Stimulated activated naive CD8-positive, alpha-beta T cell treated with anti-CD3 and anti-CD28 coated beads, Interleukin-15, Interleukin-2, amounts not matched to agents 100 U/mL and 50 U/mL, for 24 hours (primary cell): ENCODE measurements around the gene UCN2.

Experiments used
- ATAC-seq: fragments of 150-1000 bp; cut with Tn5 transposase; one replicate; pipeline ENCODE4 v1.10.0; 2021
- DNase-seq: peaks from one replicate; pipeline ENCODE4 v3.0.0; 2021

UCN2 gene

GRCh38 chr3:48591436-48591835 lies 27.9 kb upstream of the UCN2 start:
- ATAC-seq: no peak
- DNase-seq: no peak

GRCh38 chr3:48588230-48588629 lies 24.6 kb upstream of the UCN2 start:
- DNase-seq (no peak), ATAC-seq (no peak)

GRCh38 chr3:48587686-48588085 lies 24.1 kb upstream of the UCN2 start:
- DNase-seq (no peak), ATAC-seq (no peak)

- ATAC-seq: no peak
- no peak for DNase-seq
Observed at GRCh38 chr3:48585411-48585810, 21.8 kb upstream of the UCN2 start.

GRCh38 chr3:48584836-48585235 lies 21.3 kb upstream of the UCN2 start:
- ATAC-seq: no peak
- DNase-seq: no peak

- ATAC-seq (no peak), DNase-seq (no peak)
Observed at GRCh38 chr3:48581621-48582481, 18.3 kb upstream of the UCN2 start.

DNA sequence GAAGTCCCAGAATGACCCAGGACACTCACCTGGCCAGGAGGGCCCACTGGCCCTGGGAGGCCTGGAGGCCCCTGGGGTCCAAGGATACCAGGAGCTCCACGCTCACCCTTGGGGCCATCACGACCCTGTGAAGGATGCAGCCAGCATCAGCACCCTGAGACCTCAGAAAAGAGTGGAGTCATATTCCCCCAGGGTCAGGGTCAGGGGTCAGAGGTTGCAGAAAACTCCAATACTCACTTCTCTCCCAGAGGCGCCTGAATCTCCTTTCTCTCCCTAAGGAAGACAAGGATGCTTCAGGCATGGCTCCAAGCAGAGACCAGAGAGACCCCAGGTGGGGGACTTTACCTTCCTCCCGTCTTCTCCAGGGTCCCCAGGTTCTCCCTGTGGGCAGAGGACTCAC lies 13.1 kb upstream of the UCN2 start:
- DNase-seq (no peak), ATAC-seq (no peak)

DNA sequence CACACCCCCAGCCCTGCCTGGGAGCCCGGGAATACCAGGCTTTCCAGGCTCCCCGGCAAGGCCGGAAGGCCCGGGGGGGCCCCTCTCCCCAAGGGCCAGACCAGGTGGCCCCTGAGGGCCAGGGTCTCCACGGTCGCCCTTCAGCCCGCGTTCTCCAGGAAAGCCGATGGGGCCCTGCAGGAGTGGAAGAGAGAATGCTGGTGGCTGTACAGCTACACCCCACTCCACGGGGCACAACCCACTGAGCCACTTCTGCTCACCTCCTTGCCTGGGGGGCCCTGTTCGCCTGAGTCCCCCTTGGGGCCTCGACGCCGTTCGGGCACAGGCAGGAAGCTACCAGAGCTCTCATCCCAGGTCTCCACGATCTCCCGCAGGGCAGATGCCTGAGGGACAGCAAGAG lies 11.8 kb upstream of the UCN2 start:
- DNase-seq: no peak
- ATAC-seq: no peak

DNA sequence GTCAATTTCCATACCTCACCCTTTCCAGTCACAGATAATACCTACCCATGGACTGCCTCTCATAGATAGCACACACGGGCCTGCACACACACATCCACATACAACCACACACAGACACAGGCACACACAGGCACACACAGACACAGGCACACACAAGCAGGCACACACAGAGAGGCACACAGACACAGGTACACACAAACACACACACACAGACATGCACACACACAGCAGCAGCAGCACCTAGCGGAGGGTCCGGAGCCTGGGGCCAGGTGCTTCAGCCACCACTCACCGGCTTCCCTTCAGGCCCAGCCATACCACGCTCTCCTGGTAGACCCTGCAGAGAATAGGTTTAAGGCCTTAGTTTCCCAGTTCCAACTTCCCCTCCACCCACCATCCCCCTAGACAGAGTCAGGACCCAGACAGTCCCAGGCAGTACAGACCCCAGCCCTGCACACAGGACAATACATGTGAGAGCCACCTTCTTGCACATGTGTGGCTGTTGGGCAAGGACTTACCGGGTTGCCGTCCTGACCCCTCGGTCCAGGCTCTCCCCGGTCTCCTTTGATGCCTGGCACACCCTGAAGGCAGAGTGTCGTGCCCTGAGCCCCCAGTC lies 10.5 kb upstream of the UCN2 start:
- no peak for ATAC-seq
- no peak for DNase-seq

- DNase-seq (no peak), ATAC-seq (no peak)
Observed at GRCh38 chr3:48572517-48572916, 8.9 kb upstream of the UCN2 start.

DNA sequence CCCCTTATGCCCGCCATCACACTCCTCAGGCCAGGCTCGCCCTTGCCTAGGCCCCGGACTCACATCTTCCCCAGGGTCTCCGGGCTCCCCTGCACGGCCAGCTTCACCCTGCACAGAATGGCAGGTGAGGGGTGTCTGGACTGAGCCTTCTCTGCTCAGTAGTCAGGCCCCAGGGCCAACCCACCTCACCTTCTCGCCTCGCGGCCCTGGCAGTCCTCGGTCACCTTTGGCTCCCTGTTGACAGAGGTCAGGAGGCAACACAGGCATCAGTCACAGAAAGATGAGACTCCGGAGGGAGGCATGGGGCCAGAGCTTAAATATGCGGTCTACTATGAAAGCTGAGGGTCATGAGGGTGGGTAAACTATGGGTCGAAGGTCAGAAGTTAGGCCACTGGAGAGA lies 8.4 kb upstream of the UCN2 start:
- DNase-seq: no peak
- ATAC-seq: no peak

GRCh38 chr3:48569808-48570450 lies 6.3 kb upstream of the UCN2 start:
- ATAC-seq (no peak), DNase-seq (no peak)

DNA sequence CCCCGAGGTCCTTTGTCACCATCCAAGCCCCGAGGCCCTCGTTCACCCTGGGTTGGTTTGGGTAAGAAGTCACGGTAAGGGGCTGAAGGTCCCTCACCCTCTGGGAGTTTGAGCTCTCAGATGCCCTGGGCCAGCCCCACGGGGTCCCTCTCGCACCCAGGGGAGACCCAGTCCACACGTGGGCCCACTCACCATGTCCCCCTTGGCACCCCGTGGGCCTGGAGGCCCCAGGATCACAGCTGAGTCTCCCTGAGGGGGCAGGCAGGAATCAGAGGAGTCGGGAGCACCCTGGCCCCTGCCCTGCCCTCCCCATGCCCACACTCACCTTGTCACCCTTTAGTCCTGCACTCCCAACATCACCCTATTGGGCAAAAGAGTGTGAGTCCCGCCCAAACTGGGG lies 5.8 kb upstream of the UCN2 start:
- DNase-seq: no peak

DNA sequence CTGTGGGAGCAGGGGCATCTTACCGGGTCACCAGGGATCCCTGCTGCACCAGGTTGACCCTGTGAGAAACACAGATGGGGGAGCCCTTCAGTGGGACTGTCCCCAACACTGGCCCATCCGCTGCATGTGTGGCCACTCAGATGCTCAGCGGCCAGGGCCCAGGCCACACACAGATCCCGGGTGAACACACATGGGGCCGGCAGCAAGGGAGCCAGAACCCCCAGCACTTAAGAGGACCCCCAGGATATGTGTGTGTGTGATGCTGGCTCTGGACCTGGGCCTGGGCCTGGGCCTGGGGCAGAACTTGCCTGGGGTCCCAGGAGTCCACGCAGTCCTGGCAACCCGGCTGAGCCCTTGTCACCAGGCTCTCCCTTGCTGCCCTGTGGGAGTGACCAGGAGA lies 4.9 kb upstream of the UCN2 start:
- ATAC-seq: no peak

More for the DNA sequence above, 5.8 kb upstream of the UCN2 start:
- ATAC-seq: no peak

GRCh38 chr3:48567500-48567899 lies 3.9 kb upstream of the UCN2 start:
- DNase-seq (no peak), ATAC-seq (no peak)

More for the DNA sequence above, 4.9 kb upstream of the UCN2 start:
- no peak for DNase-seq

DNA sequence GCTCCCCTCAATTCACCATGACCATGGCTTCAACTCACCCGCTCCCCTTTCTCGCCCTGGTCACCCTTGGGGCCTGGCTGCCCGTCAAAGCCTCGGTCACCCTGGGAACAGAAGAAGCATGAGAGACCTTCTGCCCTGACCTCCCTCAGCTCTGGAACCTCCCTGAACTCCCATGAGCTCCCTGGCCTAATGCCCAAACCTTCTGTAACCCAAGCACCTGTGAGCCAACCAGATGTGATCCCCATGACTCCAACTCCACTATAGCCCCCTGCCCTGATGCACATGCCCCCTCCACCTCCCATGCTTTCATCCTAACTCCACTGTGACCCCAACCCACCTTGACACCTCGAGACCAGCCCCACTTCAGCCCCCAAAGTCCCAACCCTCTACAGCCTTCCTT lies 3.5 kb upstream of the UCN2 start:
- ATAC-seq: no peak
- DNase-seq: no peak

GRCh38 chr3:48566401-48566760 lies 2.8 kb upstream of the UCN2 start:
- DNase-seq: no peak
- ATAC-seq: no peak

DNA sequence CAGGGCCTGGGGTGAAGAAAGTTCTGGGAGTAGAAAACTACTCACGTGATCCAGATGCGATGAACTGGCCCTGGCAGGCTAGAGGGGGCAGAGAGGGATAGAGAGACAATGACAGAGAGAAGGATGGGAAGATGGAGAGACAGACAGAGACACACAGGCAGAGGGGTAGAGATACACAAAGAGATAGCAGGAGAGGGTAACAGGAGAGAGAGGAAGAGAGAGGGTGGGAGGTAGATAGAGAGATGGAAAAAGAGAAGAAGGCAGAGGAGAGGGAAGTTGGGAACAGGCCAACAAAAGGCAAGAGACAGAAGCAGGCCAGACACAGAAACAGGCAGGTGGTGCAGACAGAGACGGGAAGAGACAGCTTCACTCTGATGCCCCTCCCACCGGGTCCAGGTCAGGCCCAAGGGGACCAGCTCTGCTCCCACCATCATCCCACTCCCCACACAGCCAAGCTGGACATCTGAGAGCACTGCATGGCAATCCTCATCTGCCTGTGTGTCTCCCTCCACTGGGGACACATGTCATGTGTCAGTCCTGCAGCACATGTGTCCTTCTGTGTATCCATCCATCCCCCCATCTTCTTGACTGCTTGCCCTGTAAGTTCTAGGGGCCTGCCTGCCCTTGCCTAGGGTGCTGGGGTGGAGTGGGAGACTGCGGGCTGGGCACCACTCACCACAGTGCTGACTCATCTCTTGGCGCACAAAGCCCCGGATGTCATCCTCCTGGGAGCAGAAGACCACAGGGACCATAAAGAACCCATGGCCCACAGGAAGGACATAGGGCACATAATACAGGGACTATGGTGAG lies 2.2 kb upstream of the UCN2 start:
- ATAC-seq: peak; percentile 33
- DNase-seq: peak; percentile 41

GRCh38 chr3:48565186-48565585 lies 1.6 kb upstream of the UCN2 start:
- ATAC-seq (no peak), DNase-seq (no peak)

DNA sequence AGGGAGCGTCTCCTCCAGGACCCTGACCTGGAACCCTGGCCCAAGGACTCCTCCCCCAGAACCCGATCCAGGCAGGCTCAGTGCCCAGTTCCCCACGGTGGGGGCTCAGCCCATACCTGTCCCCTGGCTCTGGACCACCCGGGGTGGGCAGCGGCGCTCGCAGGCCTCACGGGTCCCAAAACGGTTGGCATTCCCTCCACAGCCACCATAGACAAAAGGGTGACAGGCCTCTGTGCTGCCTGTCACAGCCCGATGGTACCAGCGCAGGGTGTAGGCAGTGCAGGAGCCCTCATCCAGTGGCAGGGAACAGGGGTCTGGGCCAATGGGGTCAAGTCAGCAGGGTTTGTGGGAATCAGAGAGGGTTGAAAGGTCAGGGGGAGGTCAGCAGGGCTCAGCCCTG lies 1.1 kb upstream of the UCN2 start:
- no peak for DNase-seq
- ATAC-seq: no peak

DNA sequence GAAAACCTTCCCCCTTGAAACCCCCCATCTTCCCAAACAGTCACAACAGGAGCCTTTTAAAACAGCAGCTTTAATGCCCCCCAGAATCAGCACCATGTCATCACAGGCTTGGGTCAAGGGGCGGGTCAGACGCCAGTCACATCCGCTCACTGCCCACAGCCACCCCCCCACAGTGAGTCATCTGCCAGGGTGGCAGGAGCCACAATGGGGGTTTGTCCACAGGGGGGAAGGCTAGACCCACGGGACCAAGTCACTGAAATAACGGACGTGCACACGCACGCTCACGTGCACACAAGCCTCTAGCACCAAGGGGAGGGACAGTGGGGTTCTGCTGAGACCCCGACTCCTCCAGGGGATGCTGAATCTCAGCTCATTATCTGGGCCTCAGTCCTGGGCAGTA lies 441 bp upstream of the UCN2 start:
- ATAC-seq: peak; percentile 41
- peak; percentile 68 for DNase-seq

DNA sequence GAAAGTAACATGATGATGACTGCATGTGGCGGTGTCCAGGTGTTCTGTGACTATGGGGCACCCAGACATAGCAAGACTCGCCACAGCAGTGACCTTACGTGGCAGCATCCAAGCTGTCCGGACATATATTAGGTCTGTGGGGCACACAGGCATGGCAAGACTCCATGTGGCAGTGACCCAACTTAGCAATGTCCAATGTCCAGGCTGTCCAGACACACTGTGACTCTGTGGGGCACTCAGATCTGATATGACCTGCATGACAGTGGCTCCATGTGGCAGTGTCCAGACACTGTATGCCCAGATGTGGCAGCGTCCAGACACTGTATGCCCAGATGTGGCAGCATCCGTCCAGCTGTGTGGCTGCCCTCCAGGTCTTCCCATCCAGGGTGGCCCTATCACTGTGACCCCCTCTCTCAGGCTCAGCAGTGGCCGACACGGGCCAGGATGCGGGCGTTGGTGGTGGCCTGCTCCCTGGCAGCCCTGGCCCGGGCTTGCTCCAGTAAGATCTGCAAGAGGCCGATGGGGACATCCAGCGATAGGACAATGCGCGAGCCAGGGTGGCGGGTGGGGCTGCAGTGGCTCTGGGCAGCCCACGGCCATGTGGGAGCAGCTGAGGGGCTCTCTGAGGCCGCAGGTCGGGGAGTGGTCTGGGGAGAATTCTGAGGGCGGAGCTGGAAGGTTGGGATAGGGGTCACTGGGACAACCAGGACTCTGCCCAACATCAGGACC lies 1.1 kb downstream of the UCN2 start:
- no peak for ATAC-seq
- no peak for DNase-seq
